Measurements from ENCODE around the gene CTTN.

GRCh38 chr11:70389201-70389600 lies 9.1 kb upstream of the CTTN start:
- TF ChIP-seq CTCF (IDR thresholded peaks at IDR 0.05; ENCODE audit: low read length) (no peak), EZH2 (IDR thresholded peaks at IDR 0.05; ENCODE audit: borderline replicate concordance, low read length) (no peak)

Data from OCI-LY1 (cell line).